Cardiac fibroblast (primary cell): Measurements from ENCODE around the gene RAPGEF6.

Experiments
- DNase-seq, 2 donors: peaks; one replicate each; pipeline versions ENCODE4 v3.0.0 to v3.0.0-alpha.2; 2010; ENCODE audit warnings: low read depth in 2 of 2
- H3K4me3 ChIP-seq, 2 donors: replicated peaks in 1 of 2; 1 replicate in 1 of 2; 2 replicates in 1 of 2; pipeline ENCODE4 v1.5.1; 2011; ENCODE audit warnings: low read depth in 2 of 2, low read length in 2 of 2, mild to moderate bottlenecking in 2 of 2, moderate library complexity in 1 of 2
- TF ChIP-seq, protein P1 (sequence below): IDR thresholded peaks from one replicate; pipeline ENCODE4 v1.5.1; 2011; ENCODE audit warnings: low read depth, mild to moderate bottlenecking, low read length, inconsistent platforms

Gene RAPGEF6

DNA sequence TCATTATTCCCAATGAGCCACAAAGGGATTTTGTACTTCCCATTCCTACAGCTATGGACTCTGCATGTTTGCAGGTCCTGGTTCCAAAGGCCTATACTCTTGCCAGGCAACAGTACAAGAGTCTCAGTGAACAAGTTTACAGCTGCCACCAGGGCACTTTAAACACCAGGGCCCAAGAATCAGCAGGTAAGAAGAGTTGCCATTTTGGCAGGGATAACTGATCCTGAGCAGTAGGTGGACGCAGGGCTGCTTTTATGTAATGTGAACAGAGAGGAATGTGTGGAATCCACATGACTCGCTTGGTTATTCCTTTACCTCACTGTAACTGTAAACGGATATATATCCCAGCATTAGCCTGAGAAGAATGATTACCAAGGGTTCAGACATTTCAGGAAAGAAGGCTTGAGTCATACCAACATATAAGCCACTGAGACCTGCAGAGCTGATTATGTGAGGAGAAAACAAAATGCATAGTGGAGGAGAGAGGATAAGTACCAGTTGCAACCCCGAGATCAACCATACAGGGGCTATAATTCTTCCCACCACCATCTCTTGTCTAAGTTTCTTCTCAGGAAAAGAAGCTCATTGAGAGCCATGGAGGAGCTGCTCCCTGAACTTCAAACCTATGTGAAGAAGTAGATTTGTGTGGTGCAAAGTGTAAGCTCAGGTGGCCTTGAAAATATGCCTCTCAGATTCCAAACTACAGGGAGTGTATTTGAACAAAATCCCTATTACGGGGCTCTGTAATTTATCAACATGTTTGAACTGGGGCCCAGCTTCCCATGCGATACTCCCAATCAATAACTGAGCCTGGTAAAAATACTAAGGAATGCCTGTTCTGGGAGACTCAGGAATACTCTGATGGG is 24.6 kb downstream of the RAPGEF6 start:
- no peak overlapping the region for H3K4me3 ChIP-seq
- peak; percentile 71 to 80 for DNase-seq
- TF ChIP-seq, protein P1, sequence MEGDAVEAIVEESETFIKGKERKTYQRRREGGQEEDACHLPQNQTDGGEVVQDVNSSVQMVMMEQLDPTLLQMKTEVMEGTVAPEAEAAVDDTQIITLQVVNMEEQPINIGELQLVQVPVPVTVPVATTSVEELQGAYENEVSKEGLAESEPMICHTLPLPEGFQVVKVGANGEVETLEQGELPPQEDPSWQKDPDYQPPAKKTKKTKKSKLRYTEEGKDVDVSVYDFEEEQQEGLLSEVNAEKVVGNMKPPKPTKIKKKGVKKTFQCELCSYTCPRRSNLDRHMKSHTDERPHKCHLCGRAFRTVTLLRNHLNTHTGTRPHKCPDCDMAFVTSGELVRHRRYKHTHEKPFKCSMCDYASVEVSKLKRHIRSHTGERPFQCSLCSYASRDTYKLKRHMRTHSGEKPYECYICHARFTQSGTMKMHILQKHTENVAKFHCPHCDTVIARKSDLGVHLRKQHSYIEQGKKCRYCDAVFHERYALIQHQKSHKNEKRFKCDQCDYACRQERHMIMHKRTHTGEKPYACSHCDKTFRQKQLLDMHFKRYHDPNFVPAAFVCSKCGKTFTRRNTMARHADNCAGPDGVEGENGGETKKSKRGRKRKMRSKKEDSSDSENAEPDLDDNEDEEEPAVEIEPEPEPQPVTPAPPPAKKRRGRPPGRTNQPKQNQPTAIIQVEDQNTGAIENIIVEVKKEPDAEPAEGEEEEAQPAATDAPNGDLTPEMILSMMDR: no peak

DNA sequence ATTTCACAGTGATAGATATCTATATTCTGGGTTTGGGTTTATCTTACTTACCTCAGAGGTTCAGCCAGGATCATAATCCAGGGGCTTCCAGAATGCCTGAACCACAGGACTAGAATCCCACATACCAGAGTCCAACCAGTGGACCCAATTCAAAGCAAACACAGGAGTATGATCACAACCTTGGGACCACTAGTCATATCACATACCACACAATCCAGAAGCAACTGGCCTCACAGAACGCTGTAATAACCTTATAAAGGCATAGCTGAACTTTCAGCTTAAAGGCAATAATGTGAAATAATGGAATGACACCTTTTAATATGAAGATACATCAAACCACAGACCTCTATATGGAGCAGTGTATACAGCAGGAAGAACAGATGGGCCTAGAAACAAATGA is 25.3 kb downstream of the RAPGEF6 start:
- peak in 1 of 2 donors; percentile 10 for DNase-seq
- no peak overlapping the region for H3K4me3 ChIP-seq
- TF ChIP-seq, protein P1: no peak

DNA sequence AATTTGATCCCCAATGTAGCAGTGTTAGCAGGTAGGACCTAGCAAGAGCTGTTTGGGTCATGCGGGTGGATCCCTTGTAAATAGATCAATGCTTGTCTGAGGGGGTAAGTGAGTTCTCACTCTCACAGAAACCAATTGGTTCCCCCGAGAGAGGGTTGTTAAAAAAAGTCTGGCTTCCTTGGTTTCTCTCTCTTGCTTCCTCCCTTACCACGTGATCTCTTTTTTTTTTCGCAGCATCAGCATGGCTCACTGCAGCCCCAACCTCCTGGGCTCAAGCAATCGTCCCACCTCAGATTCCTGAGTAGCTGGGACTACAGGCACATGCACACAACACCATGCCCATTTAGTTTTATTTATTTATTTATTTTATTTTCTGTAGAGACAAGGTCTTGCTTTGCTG is 26.4 kb downstream of the RAPGEF6 start:
- no peak overlapping the region for H3K4me3 ChIP-seq
- no peak for DNase-seq
- TF ChIP-seq, protein P1: no peak

DNA sequence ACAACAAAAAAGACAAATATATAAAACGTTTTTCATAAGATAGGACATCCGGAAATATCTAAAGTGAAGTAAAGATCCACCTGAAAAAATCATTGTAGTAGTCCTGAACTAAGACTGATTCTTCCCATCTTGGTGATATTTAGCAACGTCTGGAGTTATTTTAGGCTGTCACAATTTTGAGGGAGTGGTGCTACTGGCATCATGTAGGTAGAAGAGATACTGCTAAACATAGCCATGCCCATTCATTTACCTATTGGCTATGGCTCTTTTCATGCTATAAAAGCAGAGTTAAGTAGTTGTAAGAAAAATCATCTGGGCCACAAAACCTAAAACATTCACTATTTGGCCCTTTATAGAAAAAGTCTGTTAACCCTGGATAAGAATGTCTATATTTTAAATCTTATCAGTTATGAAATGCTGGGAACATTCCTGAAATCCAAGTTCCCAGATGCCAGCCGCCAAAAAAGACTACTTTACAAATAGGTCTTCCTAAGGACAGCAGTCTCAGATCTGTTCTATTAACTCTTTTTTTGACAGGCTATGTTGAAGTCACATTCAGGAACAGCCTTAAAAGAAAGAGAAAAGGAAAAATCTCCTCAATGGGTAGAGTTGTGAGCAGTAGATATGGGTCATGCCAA is 27.0 kb downstream of the RAPGEF6 start:
- TF ChIP-seq, protein P1: no peak
- DNase-seq: peak in 1 of 2 donors; percentile 60
- no peak overlapping the region for H3K4me3 ChIP-seq

DNA sequence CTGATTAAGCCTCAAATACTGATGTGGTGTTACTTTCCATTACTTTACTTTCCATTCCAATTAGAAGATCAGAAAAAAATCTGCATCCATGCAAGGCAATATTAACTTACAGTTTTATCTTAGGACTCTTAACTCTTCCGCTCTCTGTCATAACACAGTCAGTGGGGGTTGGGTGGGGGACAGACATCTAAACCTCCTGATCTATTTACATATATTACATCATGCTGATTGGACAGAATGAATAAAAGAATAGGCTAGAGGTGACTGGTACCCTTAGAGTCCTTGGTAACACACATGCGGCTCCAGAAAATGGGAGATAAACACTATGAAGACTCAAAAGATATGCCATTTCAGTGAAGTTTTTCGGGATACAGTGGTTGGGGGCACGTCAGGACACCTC is 27.6 kb downstream of the RAPGEF6 start:
- H3K4me3 ChIP-seq: no peak overlapping the region
- TF ChIP-seq, protein P1: no peak
- DNase-seq: no peak

DNA sequence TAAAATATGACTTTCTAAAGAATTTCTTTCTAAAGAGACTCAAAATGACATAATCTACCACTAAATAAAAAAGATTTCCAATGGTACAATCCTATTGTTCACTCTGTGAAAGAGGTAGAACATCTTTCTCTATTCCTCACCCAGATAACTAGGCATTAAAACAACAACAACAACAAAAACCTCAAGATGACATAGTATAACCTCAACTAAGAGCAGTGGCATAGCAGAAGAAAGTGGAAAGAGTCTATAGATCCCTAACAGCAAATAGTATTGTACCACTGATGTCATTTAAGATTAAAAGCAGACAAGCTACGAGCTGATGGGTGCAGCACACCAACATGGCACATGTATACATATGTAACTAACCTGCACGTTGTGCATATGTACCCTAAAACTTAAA is 29.9 kb downstream of the RAPGEF6 start:
- TF ChIP-seq, protein P1: no peak
- DNase-seq: no peak

More for the DNA sequence above, 29.9 kb downstream of the RAPGEF6 start:
- H3K4me3 ChIP-seq: no peak overlapping the region
